ENCODE results near the gene PRSS37.

Gene PRSS37

GRCh38 chr7:141875453-141875852 lies 34.2 kb upstream of the PRSS37 start:
- TF ChIP-seq CTCF (conservative IDR thresholded peaks at IDR 0.05; ENCODE audit: control insufficient read depth, insufficient read depth, low read depth, low read length) = no peak
- DNase-seq (ENCODE audit: low read depth) = no peak
- H3K4me3 ChIP-seq (ENCODE audit: control insufficient read depth, low read depth, low read length) = no peak overlapping the region

GRCh38 chr7:141874787-141875186 lies 33.5 kb upstream of the PRSS37 start:
- H3K4me3 ChIP-seq (ENCODE audit: control insufficient read depth, low read depth, low read length) = no peak overlapping the region
- no peak for DNase-seq (ENCODE audit: low read depth)
- no peak for TF ChIP-seq CTCF (conservative IDR thresholded peaks at IDR 0.05; ENCODE audit: control insufficient read depth, insufficient read depth, low read depth, low read length)

GRCh38 chr7:141872931-141873330 lies 31.6 kb upstream of the PRSS37 start:
- TF ChIP-seq CTCF (conservative IDR thresholded peaks at IDR 0.05; ENCODE audit: control insufficient read depth, insufficient read depth, low read depth, low read length) = no peak
- no peak overlapping the region for H3K4me3 ChIP-seq (ENCODE audit: control insufficient read depth, low read depth, low read length)
- DNase-seq (ENCODE audit: low read depth) = no peak

- TF ChIP-seq CTCF (conservative IDR thresholded peaks at IDR 0.05; ENCODE audit: control insufficient read depth, insufficient read depth, low read depth, low read length) = no peak
- no peak overlapping the region for H3K4me3 ChIP-seq (ENCODE audit: control insufficient read depth, low read depth, low read length)
- DNase-seq (ENCODE audit: low read depth) = no peak
Measured at GRCh38 chr7:141866974-141867373, 25.7 kb upstream of the PRSS37 start.

GRCh38 chr7:141864765-141865447 lies 23.6 kb upstream of the PRSS37 start:
- DNase-seq (ENCODE audit: low read depth) = no peak
- no peak for TF ChIP-seq CTCF (conservative IDR thresholded peaks at IDR 0.05; ENCODE audit: control insufficient read depth, insufficient read depth, low read depth, low read length)
- no peak overlapping the region for H3K4me3 ChIP-seq (ENCODE audit: control insufficient read depth, low read depth, low read length)

- DNase-seq (ENCODE audit: low read depth) = no peak
- no peak overlapping the region for H3K4me3 ChIP-seq (ENCODE audit: control insufficient read depth, low read depth, low read length)
- TF ChIP-seq CTCF (conservative IDR thresholded peaks at IDR 0.05; ENCODE audit: control insufficient read depth, insufficient read depth, low read depth, low read length) = no peak
Measured at GRCh38 chr7:141860207-141860606, 18.9 kb upstream of the PRSS37 start.

GRCh38 chr7:141847996-141848395 lies 6.7 kb upstream of the PRSS37 start:
- no peak overlapping the region for H3K4me3 ChIP-seq (ENCODE audit: control insufficient read depth, low read depth, low read length)
- no peak for TF ChIP-seq CTCF (conservative IDR thresholded peaks at IDR 0.05; ENCODE audit: control insufficient read depth, insufficient read depth, low read depth, low read length)
- no peak for DNase-seq (ENCODE audit: low read depth)
